Measurements from ENCODE around the gene NEU1.
"Not testable (repeated sequence)": the region's sequence is repeated elsewhere in the genome, so short reads cannot be mapped to it uniquely, and the experiment has no call there.

NEU1 gene

DNA sequence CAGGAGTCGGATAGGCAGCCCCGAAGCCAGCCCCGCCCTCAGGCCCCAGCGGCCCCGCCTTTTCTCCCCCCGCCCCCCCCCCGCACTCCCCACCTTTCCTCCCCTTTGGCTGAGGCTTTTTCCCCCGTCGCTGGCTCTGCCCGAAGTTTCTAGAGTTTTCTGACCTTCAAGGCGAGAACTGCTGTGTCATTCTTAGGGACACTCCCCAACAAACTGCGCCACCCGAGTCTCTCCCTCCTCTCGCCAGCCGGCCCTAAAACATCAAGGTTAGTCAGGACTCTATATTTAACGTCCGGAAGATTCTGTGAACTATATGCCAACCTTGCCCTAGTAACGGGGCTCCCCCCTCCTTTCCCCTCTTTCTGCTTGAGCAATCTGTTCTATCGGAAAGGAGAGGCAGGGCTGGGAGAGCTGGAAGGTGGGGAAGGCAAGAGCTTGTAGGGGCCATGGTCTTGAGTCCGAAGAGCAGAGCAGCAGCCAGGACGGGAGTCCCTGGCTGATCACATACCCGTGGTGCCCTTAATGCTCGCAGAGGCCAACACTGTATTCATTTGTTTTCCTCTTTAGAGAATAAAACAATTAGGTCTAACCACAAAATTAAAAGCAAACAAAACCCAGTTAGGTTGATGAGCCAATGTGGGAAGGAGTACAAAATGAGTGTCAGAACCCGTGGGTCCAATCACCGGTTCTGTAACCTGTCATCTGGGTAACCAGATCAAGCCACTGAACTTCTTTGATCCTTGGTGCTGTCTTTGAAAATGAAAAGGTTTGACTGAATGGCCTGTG, 40.4 kb downstream of the NEU1 start:
- in situ Hi-C loops (cut with HindIII; ENCODE audit: low sequenced_read_pairs): no loop called here

DNA sequence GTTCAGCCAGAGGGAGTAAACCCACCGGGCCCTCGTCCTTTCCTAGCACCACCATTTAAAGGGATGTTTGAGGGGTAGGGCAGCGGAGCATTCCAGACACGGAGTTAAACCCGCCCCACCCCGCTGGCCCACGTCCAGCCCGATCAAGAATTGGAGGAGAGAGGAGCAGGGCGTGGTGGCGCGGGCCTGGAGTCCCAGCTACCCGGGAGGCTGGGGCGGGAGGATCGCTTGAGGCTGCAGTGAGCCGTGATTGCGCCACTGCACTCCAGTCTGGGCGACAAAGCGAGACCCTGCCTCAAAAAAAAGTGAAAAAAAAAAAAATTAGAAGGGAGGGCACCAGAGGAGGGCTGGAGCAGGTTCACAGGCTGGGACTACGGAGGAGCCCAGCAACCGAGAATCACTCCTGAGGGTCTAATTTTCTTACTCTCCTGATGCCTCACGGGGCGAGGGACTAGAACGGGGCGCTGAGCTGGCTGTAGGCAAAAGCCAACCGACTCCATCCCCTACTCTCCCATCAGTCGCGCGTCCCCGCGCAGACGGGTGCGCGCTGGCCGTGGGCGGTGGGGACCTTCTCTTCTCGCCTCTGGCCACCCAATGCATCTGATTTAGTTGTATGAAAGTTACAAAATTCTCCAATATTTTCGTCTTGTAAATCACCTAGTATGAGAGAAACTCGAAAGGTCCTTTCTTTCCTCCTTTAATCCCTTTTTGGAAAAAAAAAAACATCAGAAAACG, 41.2 kb downstream of the NEU1 start:
- in situ Hi-C loops (cut with HindIII; ENCODE audit: low sequenced_read_pairs): no loop called here

- in situ Hi-C loops (cut with HindIII; ENCODE audit: low sequenced_read_pairs): not testable (repeated sequence)
These were observed 42.2 kb downstream of the NEU1 start for GRCh38 chr6:31820399-31820798.

DNA sequence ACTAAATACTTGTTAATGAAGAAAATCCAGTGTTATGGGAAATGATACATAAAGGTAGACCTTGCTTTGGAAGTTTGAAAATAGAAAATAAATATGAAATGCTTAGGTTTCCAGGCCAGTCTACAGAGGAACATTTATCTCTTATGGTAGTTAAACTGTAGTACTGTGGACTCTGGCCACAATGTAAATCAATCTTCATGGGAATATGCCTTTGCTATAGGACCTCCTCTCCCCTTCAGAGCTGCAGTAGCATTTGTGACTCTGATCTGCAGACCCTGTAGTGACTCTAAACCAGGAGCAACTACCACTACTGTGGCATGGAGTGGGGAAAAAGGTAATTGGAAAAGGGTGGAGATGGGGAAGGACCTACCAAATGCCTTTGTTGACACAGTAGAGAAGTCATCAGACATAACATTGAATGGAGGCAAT, 42.7 kb downstream of the NEU1 start:
- in situ Hi-C loops (cut with HindIII; ENCODE audit: low sequenced_read_pairs): no loop called here

DNA sequence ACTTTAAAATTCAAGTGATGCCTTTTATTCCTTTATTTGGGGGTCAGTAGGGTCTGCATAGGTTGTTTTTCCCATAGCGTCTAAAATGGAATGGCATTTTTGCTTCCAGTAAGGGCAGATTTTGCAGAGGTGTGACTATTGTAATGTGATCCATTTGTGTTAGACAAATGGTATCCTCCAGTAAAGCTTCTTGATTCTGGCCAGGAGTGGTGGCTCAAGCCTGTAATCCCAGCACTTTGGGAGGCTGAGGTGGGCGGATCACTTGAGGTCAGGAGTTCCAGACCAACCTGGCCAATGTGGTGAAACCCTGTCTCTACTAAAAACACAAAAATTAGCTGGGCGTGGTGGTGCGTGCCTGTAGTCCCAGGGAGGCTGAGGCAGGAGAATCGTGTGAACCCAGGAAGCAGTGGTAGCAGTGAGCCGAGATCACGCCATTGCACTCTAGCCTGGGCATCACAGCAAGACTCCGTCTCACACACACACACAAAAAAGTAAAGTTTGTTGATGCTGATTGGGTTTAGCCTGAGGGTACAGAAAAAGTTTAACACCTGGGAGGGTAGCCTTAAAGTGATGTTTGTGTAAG, 44.6 kb downstream of the NEU1 start:
- in situ Hi-C loops (cut with HindIII; ENCODE audit: low sequenced_read_pairs): not testable (repeated sequence)

GRCh38 chr6:31817133-31817928, 45.3 kb downstream of the NEU1 start:
- in situ Hi-C loops (cut with HindIII; ENCODE audit: low sequenced_read_pairs): not testable (repeated sequence)

DNA sequence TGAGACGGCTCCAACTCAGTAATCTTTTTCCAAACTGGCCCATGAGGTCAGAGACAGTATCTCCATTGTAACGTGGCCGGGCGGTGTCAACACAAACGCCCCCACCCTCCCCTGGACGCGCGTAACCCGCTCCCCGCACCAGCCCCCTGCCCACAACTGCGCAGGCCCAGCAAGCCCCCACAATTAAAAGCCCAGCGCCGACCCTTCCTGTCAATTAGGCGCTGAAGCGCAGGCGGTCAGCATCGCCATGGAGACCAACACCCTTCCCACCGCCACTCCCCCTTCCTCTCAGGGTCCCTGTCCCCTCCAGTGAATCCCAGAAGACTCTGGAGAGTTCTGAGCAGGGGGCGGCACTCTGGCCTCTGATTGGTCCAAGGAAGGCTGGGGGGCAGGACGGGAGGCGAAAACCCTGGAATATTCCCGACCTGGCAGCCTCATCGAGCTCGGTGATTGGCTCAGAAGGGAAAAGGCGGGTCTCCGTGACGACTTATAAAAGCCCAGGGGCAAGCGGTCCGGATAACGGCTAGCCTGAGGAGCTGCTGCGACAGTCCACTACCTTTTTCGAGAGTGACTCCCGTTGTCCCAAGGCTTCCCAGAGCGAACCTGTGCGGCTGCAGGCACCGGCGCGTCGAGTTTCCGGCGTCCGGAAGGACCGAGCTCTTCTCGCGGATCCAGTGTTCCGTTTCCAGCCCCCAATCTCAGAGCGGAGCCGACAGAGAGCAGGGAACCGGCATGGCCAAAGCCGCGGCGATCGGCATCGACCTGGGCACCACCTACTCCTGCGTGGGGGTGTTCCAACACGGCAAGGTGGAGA, 47.4 kb downstream of the NEU1 start, which contains the start of the genes HSPA1A and HSPA1L:
Gene HSPA1A (plus strand): TSS at position 519 of the 814 bp plus-strand sequence. CDS start 214 bp downstream, at position 733.
Gene HSPA1L (minus strand): TSS at position 259 of the 814 bp plus-strand sequence. CDS start 3,311 bp downstream, outside the sequence.
- in situ Hi-C loops (cut with HindIII; ENCODE audit: low sequenced_read_pairs): no loop called here

GRCh38 chr6:31814677-31815024, 48.0 kb downstream of the NEU1 start:
- in situ Hi-C loops (cut with HindIII; ENCODE audit: low sequenced_read_pairs): no loop called here

- in situ Hi-C loops (cut with HindIII; ENCODE audit: low sequenced_read_pairs): no loop called here
These were observed 49.2 kb downstream of the NEU1 start for GRCh38 chr6:31813465-31813849.

GRCh38 chr6:31811645-31812044, 51.0 kb downstream of the NEU1 start:
- in situ Hi-C loops (cut with HindIII; ENCODE audit: low sequenced_read_pairs): no loop called here

- in situ Hi-C loops (cut with HindIII; ENCODE audit: low sequenced_read_pairs): not testable (repeated sequence)
These were observed 54.0 kb downstream of the NEU1 start for GRCh38 chr6:31808599-31808998.

Measured in DLD1 (cell line).